Measurements from ENCODE around the gene DGKD.

Gene DGKD

GRCh38 chr2:233430081-233430480, 75.8 kb downstream of the DGKD start:
- peak; percentile 25 for DNase-seq

GRCh38 chr2:233430651-233431050, 76.4 kb downstream of the DGKD start:
- Histone ChIP-seq H3K4me3 (ENCODE audit: low read depth, low read length) (no peak overlapping the region), H3K36me3 (replicated peaks) (no peaks in the 10 kb centered on the region), H3K27ac (no peak overlapping the region), H3K27me3 (replicated peaks) (no peaks in the 10 kb centered on the region)
- DNase-seq: no peak
- TF ChIP-seq CTCF (IDR thresholded peaks at IDR 0.05; ENCODE audit: low read depth, low read length, missing control alignments): no peak
- in situ Hi-C loops (cut with HindIII; ENCODE audit: low pct_ligation_motif_present, low sequenced_read_pairs): no loop called here

More at GRCh38 chr2:233430081-233430480, 75.8 kb downstream of the DGKD start:
- Histone ChIP-seq H3K27me3 (replicated peaks) (no peaks in the 10 kb centered on the region), H3K27ac (peak overlapping the region; percentile 22), H3K4me3 (ENCODE audit: low read depth, low read length) (no peak overlapping the region), H3K36me3 (replicated peaks) (no peaks in the 10 kb centered on the region)
- in situ Hi-C loops (cut with HindIII; ENCODE audit: low pct_ligation_motif_present, low sequenced_read_pairs): no loop called here
- no peak for TF ChIP-seq CTCF (IDR thresholded peaks at IDR 0.05; ENCODE audit: low read depth, low read length, missing control alignments)

GRCh38 chr2:233433029-233433428, 78.7 kb downstream of the DGKD start:
- no peak for TF ChIP-seq CTCF (IDR thresholded peaks at IDR 0.05; ENCODE audit: low read depth, low read length, missing control alignments)
- H3K36me3 ChIP-seq (replicated peaks): peaks cover 6% of the 10 kb centered on the region
- no peak overlapping the region for H3K4me3 ChIP-seq (ENCODE audit: low read depth, low read length)
- no peak overlapping the region for H3K27ac ChIP-seq
- H3K27me3 ChIP-seq (replicated peaks): no peaks in the 10 kb centered on the region
- DNase-seq: no peak
- in situ Hi-C loops (cut with HindIII; ENCODE audit: low pct_ligation_motif_present, low sequenced_read_pairs): no loop called here

- in situ Hi-C loops (cut with HindIII; ENCODE audit: low pct_ligation_motif_present, low sequenced_read_pairs): no loop called here
- no peak for DNase-seq
- TF ChIP-seq CTCF (IDR thresholded peaks at IDR 0.05; ENCODE audit: low read depth, low read length, missing control alignments): no peak
- Histone ChIP-seq H3K36me3 (replicated peaks) (peaks cover 6% of the 10 kb centered on the region), H3K27me3 (replicated peaks) (no peaks in the 10 kb centered on the region), H3K27ac (no peak overlapping the region), H3K4me3 (ENCODE audit: low read depth, low read length) (no peak overlapping the region)
Observed at GRCh38 chr2:233433794-233434193, 79.5 kb downstream of the DGKD start.

- Histone ChIP-seq H3K27me3 (replicated peaks) (no peaks in the 10 kb centered on the region), H3K27ac (no peak overlapping the region), H3K4me3 (ENCODE audit: low read depth, low read length) (no peak overlapping the region), H3K36me3 (replicated peaks) (peaks cover 6% of the 10 kb centered on the region)
- no peak for TF ChIP-seq CTCF (IDR thresholded peaks at IDR 0.05; ENCODE audit: low read depth, low read length, missing control alignments)
- in situ Hi-C loops (cut with HindIII; ENCODE audit: low pct_ligation_motif_present, low sequenced_read_pairs): no loop called here
- DNase-seq: no peak
Observed at GRCh38 chr2:233434666-233435330, 80.5 kb downstream of the DGKD start.
